Measurements from ENCODE around the gene TP53TG5.

- TF ChIP-seq FOXK1 (CRISPR knock-in tag; IDR thresholded peaks at IDR 0.05) (no peak), CTCF (IDR thresholded peaks at IDR 0.05) (no peak)
Measured at GRCh38 chr20:45361793-45362192, 16.3 kb downstream of the TP53TG5 start.
